Measurements from ENCODE around the gene TTC32. TPM values are rescaled to one million over a fixed set of nuclear protein-coding genes. Genes with fewer than 3 reads are reported as not detected.
"Not testable (repeated sequence)": the region's sequence is repeated elsewhere in the genome, so short reads cannot be mapped to it uniquely, and the experiment has no call there.

Gene TTC32
- total RNA-seq, 4 donors from 2014 or later: 15.2 to 30.5 (median 21.4) TPM

- Histone ChIP-seq H3K27me3 (no peaks in the 10 kb centered on the region), H3K4me1 (no peaks in the 10 kb centered on the region), H3K27ac (no peak overlapping the region), H3K4me3 (no peak overlapping the region), H3K9me3 (no peaks in the 10 kb centered on the region), H3K36me3 (no peaks in the 10 kb centered on the region)
- TF ChIP-seq POLR2A (IDR thresholded peaks at IDR 0.05): no peak
- no peak for TF ChIP-seq CTCF (IDR thresholded peaks at IDR 0.05)
- no peak for DNase-seq
Measured at GRCh38 chr2:19881908-19882265, 19.9 kb downstream of the TTC32 start.

GRCh38 chr2:19881221-19881907 is 20.4 kb downstream of the TTC32 start:
- Histone ChIP-seq H3K4me3 (no peak overlapping the region), H3K4me1 (no peaks in the 10 kb centered on the region), H3K9me3 (no peaks in the 10 kb centered on the region), H3K27me3 (no peaks in the 10 kb centered on the region), H3K27ac (no peak overlapping the region), H3K36me3 (no peaks in the 10 kb centered on the region)
- TF ChIP-seq CTCF (IDR thresholded peaks at IDR 0.05): no peak
- no peak for TF ChIP-seq POLR2A (IDR thresholded peaks at IDR 0.05)
- no peak for DNase-seq

- H3K9me3 ChIP-seq, H3K27me3 ChIP-seq, DNase-seq, H3K36me3 ChIP-seq, H3K27ac ChIP-seq, H3K4me1 ChIP-seq, H3K4me3 ChIP-seq: not testable (repeated sequence)
Measured at GRCh38 chr2:19880191-19880590, 21.6 kb downstream of the TTC32 start.

- no peak for TF ChIP-seq CTCF (IDR thresholded peaks at IDR 0.05)
- TF ChIP-seq POLR2A (IDR thresholded peaks at IDR 0.05): no peak
- Histone ChIP-seq H3K4me1 (no peaks in the 10 kb centered on the region), H3K36me3 (no peaks in the 10 kb centered on the region), H3K4me3 (no peak overlapping the region), H3K27me3 (no peaks in the 10 kb centered on the region), H3K27ac (no peak overlapping the region), H3K9me3 (no peaks in the 10 kb centered on the region)
- DNase-seq: peak in 1 of 3 donors; percentile 15
Measured at GRCh38 chr2:19879120-19879519, 22.7 kb downstream of the TTC32 start.

- no peak for DNase-seq
- Histone ChIP-seq H3K9me3 (no peaks in the 10 kb centered on the region), H3K36me3 (no peaks in the 10 kb centered on the region), H3K4me3 (no peak overlapping the region), H3K4me1 (no peaks in the 10 kb centered on the region), H3K27ac (no peak overlapping the region), H3K27me3 (no peaks in the 10 kb centered on the region)
- TF ChIP-seq CTCF (IDR thresholded peaks at IDR 0.05) (no peak), POLR2A (IDR thresholded peaks at IDR 0.05) (no peak)
Measured at GRCh38 chr2:19878268-19879046, 23.3 kb downstream of the TTC32 start.

GRCh38 chr2:19876751-19877150 is 25.0 kb downstream of the TTC32 start:
- Histone ChIP-seq H3K27me3 (no peaks in the 10 kb centered on the region), H3K27ac (no peak overlapping the region), H3K36me3 (no peaks in the 10 kb centered on the region), H3K4me1 (no peaks in the 10 kb centered on the region), H3K9me3 (no peaks in the 10 kb centered on the region), H3K4me3 (no peak overlapping the region)
- TF ChIP-seq CTCF (IDR thresholded peaks at IDR 0.05) (no peak), POLR2A (IDR thresholded peaks at IDR 0.05) (no peak)
- DNase-seq: no peak
